ENCODE measurements around the gene SPARCL1.
"Not testable (repeated sequence)": the region's sequence is repeated elsewhere in the genome, so short reads cannot be mapped to it uniquely, and the experiment has no call there.

Gene SPARCL1

GRCh38 chr4:87433342-87433741 lies 95.8 kb downstream of the SPARCL1 start:
- DNase-seq = no peak

DNA sequence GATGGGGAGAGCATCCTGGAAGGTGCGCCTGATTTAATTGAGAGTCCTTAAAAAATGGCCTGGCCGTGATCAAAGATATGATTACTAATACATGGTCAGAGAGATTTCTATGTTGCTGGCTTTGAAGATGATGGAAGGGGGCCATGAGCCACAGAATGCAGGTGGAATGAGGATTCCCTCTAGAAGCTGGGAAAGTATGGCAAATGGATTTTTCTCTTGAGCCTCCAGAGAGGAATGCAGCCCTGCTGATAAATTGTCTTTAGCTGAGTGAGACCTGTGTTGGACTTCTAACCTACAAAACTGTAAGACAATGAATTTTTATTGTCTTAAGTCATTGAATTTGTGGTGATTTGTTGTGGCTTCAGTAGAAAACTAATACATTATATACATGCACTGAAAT lies 99.1 kb downstream of the SPARCL1 start:
- no peak for DNase-seq

DNA sequence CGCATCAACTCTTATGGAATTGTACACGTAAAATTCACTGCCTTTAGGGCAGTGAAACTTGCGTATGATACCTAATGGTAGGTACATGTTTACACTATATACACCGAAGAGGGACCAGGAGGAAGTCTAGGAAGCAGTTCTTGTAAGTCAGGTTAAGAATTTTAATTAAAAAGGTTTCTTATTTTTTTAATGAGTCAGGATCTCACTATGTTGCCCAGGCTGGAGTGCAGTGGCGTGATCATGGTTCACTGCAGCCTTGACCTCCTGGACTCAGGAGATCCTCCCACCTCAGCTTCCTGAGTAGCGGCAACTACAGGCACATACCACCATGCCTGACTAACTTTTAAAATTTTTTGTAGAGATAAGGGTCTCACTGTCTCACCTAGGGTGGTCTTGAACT lies 100.2 kb downstream of the SPARCL1 start:
- DNase-seq = no peak

DNA sequence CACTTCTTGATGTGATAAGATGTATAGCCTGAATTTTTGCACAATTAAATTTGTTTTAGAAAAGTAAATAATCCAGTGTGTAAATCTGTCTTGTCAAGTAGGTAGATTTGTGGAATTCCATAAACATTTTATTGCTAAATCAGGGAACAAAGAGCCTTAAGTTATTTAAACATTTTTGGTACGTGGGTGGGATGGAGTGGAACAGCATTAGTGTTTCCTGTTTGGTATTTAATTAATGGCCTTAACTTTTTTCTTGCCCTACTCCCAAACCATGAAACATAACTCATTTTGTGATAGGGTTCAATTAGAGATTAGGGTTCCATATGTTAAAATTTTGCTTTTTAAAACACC lies 101.7 kb downstream of the SPARCL1 start:
- DNase-seq = no peak

DNA sequence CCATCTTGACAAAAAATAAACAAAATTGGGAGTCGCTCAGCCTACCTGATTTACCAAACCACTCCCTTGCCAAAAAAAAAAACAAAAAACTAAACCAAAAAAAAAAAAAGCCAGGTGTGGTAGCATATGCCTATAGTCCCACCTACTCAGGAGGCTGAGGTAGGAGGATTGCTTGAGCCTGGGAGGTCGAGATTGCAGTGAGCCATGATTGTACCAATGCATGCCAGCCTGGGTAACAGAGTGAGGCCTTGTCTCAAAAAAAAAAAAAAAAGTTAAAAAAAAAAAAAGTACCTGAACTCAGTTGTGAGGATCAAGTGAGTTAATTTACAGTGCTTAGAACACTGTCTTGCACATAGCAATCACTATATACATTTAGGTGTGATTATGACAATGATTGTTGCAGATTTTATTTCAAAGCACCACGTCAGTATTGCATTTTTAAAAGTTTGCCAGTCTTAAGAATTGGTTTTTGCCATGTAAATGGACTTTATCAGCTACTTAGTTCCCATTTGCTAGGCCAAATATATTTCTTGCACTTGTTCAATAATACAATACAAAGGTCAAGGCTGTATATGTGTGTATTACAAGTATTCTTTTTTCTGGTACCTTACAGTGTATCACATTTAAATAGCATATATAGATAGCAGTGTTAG lies 102.2 kb downstream of the SPARCL1 start:
- no peak for DNase-seq

GRCh38 chr4:87425711-87426110 lies 103.5 kb downstream of the SPARCL1 start:
- no peak for DNase-seq

DNA sequence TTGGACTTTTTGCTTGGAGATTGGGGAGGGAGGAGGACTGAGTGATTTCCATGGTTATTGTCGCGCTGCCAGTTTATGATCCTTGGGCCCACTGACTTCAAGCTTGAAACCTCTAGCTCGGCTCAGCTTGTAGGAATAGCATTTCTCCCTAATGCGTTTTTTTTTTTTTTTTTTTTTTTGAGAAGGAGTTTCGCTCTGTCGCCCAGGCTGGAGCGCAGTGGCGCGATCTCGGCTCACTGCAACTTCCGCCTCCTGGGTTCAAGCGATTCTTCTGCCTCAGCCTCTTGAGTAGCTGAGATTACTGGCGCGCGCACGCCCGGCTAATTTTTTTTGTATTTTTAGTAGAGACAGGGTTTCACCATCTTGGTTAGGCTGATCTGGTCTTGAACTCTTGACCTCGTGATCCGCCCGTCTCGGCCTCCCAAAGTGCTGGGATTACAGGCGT lies 105.1 kb downstream of the SPARCL1 start:
- not testable (repeated sequence) for DNase-seq
